Measurements from ENCODE around the gene H2AZ2.
A peak's percentile ranks its signal among the peaks of the same experiment; 100 is the strongest.
"Not testable (repeated sequence)": the region's sequence is repeated elsewhere in the genome, so short reads cannot be mapped to it uniquely, and the experiment has no call there.

The H2AZ2 gene

GRCh38 chr7:44847920-44848634, at the start of gene H2AZ2:
Gene H2AZ2 (minus strand): TSS chr7:44848087. CDS start chr7:44847971, 116 bp downstream.
- peak; percentile 100 for DNase-seq (ENCODE audit: low read depth)

GRCh38 chr7:44897309-44897708, 49.4 kb upstream of the H2AZ2 start:
- no peak for DNase-seq (ENCODE audit: low read depth)

DNA sequence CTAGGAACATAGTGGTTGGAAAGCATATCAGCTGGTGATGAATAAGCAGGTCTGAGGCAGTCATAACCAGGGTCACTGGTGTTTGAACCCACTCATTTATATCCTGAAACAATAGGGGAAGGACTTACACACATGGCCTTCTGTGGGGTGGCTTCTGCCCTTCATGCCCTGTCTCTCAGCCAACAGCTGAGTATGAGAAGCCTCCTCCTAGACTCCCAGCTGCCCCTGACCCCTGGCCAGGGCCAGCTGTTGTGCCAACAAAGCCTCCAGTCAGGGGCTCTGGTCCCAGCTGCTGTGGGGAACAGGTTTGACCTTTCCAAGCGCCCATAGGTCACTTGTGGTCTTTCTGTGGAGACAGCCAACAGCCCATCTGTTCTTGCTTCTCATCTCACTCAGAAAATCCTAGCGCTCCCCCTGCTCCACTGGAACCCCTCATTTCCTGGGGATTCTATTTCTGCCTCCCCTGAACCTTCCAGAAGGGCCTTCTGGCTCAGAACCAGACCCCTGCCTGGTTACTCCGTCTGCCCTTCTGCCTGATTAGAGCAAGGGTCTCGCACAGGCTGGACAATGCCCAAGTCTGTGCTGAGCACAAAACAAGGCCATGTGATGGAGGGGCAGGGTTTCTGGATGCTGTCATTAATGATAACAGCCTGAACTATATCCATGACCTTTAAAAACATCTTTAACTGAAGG, 47.1 kb upstream of the H2AZ2 start:
- no peak for DNase-seq (ENCODE audit: low read depth)

GRCh38 chr7:44893710-44894234, 45.9 kb upstream of the H2AZ2 start:
- DNase-seq (ENCODE audit: low read depth) = no peak

DNA sequence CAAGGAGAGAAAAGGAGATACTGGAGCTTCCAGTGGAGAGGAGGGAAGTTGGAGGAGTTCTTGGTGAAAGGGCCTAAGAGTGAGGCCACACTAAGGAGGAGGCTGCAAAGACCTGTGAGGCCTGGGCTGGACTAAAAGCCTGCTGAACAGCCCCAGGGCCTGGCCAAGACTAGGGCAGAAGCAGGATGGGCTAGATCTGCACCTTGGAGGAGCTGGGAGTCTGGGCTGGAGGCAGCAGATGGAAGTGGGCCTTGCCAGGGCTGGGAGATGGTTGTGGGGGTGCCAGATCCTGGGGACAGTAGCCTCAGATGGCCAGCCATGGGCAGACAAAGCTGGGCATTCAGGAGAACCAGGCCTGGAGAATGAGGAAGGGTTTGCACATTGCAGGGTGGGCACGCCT, 43.9 kb upstream of the H2AZ2 start:
- no peak for DNase-seq (ENCODE audit: low read depth)

- no peak for DNase-seq (ENCODE audit: low read depth)
Measured at GRCh38 chr7:44891372-44891771, 43.5 kb upstream of the H2AZ2 start.

- no peak for DNase-seq (ENCODE audit: low read depth)
Measured at GRCh38 chr7:44889086-44889781, 41.3 kb upstream of the H2AZ2 start.

DNA sequence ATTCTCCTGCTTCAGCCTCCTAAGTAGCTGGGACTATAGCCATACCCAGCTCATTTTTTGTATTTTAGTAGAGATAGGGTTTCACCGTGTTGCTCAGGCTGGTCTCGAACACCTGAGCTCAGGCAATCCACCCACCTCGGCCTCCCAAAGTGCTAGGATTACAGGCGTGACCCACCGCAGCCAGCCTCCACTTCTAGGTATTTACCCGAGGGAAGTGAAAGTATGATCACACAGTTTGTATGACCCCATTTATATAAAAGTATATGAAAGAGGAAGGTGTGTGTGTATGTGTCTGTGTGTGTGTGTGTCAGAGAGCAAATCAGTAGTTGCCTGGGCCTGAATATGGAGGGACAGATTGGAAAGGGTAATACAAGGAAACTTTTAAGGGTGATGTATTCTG, 39.4 kb upstream of the H2AZ2 start:
- no peak for DNase-seq (ENCODE audit: low read depth)

- DNase-seq (ENCODE audit: low read depth) = peak; percentile 97
Measured at GRCh38 chr7:44885394-44886317, 37.8 kb upstream of the H2AZ2 start, which contains the start of gene PURB. Gene PURB (minus strand): TSS chr7:44885530. CDS start chr7:44885348, 182 bp downstream.

- peak; percentile 33 for DNase-seq (ENCODE audit: low read depth)
Measured at GRCh38 chr7:44884621-44885393, 36.9 kb upstream of the H2AZ2 start.

- DNase-seq (ENCODE audit: low read depth) = no peak
Measured at GRCh38 chr7:44883961-44884620, 36.2 kb upstream of the H2AZ2 start.

- no peak for DNase-seq (ENCODE audit: low read depth)
Measured at GRCh38 chr7:44882899-44883298, 35.0 kb upstream of the H2AZ2 start.

DNA sequence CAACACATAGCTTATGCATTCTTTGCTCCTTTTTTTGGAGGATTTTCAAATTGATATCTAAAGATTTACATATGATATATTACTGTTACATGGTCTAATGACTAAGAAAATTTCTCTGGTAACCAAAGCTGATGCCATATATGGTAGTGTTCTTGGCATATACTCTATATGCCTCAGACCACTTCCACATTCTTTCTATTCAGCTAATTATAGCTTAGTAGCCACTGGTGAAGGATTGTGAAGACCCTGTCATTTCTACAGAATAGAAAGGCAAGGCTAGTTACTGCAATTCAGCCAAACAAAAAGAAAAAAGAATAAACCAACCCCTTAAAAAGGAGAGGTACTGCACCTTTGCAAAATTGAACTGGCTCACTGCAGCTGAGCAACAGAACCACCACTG, 33.7 kb upstream of the H2AZ2 start:
- DNase-seq (ENCODE audit: low read depth) = no peak

DNA sequence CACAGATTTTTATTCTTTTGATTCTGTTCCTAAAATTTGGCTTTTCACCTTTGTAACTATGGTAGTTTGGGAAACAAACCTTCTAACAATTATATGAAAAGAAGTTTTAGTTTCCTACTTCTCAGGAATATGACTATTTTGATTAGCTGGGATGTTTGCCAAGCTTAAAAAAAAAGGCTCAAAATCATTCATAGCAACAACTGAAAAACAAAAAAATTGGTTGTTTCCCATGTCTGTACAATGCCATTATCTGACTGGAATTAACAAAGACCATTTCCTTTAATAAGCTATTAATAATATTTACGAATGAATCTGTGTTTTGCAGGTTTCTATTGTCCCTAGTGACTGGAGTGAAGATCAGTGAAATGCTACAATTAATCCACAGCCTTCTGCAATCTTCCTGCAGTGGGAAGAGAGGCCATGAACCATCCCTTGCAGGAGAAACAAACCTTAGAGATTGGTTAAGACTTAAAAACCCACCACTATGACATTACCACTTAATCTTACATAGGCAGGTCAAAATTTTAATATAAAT, 33.2 kb upstream of the H2AZ2 start:
- no peak for DNase-seq (ENCODE audit: low read depth)

- DNase-seq (ENCODE audit: low read depth) = no peak
Measured at GRCh38 chr7:44880317-44881018, 32.6 kb upstream of the H2AZ2 start.

- no peak for DNase-seq (ENCODE audit: low read depth)
Measured at GRCh38 chr7:44876393-44876792, 28.5 kb upstream of the H2AZ2 start.

- DNase-seq (ENCODE audit: low read depth) = no peak
Measured at GRCh38 chr7:44875241-44875640, 27.4 kb upstream of the H2AZ2 start.

DNA sequence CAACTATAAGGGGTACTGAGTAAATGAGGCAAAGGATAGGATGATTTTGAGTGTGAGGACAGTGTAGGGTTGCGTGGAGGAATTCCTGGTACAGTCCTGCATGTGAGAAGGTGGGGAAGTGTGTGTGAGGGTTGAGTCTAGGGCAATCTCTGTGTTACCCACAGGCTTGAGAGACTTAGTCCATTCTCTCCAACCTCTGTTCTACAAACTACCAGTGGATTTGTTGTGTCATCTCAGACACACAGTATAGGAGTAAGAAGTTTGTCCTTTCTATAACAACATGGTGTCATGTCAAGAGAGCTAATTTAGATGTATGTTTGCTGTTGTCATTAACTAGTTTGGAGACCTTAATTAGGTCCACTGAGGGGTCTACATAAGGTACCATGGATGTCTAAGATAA, 24.9 kb upstream of the H2AZ2 start:
- DNase-seq (ENCODE audit: low read depth) = no peak

DNA sequence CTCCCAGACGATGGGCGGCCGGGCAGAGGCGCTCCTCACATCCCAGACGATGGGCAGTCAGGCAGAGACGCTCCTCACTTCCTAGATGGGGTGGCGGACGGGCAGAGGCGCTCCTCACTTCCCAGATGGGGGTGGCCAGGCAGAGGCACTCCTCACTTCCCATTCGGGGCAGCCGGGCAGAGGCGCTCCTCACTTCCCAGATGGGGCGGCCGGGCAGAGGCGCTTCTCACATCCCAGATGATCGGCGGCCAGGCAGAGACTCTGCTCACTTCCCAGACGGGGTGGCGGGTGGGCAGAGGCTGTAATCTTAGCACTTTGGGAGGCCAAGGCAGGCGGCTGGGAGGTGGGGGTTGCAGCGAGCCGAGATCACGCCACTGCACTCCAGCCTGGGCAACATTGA, 24.0 kb upstream of the H2AZ2 start:
- DNase-seq (ENCODE audit: low read depth) = not testable (repeated sequence)

All from activated T-cell treated with anti-CD3 and anti-CD28 coated beads for 1 hour (primary cell).